Measurements from ENCODE around the gene NCKAP5. TPM values are rescaled to one million over a fixed set of nuclear protein-coding genes. Genes with fewer than 3 reads are reported as not detected.

Gene NCKAP5
- total and polyA plus RNA-seq, 9 of the 15 experiments (the other 6 are each of a cell fraction or from before 2014, with no cell fraction given) = not detected

DNA sequence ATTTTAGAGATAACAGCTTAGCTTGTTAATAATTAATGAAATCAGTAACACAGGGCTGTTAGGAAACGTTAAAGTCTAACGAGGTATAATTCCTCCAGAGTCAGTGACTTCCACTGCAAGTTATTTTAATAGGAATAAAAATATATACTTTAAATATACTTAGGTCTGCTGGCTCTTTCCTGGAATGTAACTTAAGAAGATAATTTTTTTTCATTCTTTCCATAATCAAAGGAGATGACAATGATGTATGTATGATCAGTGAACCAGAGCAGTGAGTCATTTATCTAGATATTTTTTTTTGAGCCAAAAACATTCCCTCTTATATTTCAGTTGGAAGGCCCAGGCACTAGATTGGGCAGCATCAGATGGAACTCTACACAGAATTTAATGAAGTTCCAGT lies 794.1 kb downstream of the NCKAP5 start:
- 0% methylated on average over 2 of the region's 2 CpGs for WGBS (ENCODE audit: insufficient coverage, low coverage, missing lambda C conversion rate)
- H3K9ac ChIP-seq (ENCODE audit: insufficient read depth in 1 of 2, low read depth in 2 of 2, low read length in 2 of 2) = no peak overlapping the region
- no peak overlapping the region for H2AFZ ChIP-seq (ENCODE audit: low read depth, low read length)
- no peaks in the 10 kb centered on the region for H3K9me1 ChIP-seq (ENCODE audit: control insufficient read depth, insufficient read depth, low read length)
- H3K79me2 ChIP-seq (ENCODE audit: control insufficient read depth, insufficient read depth, low read length) = no peaks in the 10 kb centered on the region
- intact Hi-C loops (cut with micrococcal nuclease) = no loop called here
- no peaks in the 10 kb centered on the region for H3K36me3 ChIP-seq (ENCODE audit: control insufficient read depth, insufficient read depth, low read length)
- in situ Hi-C loops (cut with MboI) = no loop called here
- no peaks in the 10 kb centered on the region for H3K4me1 ChIP-seq (replicated peaks in 1 of 2; ENCODE audit: control insufficient read depth in 2 of 2, insufficient read depth in 2 of 2, low read length in 2 of 2)
- H3K4me3 ChIP-seq = no peak overlapping the region
- H4K20me1 ChIP-seq (replicated peaks; ENCODE audit: control insufficient read depth, insufficient read depth, low read length) = no peaks in the 10 kb centered on the region
- no peak for ATAC-seq
- BruUV-seq (replicated peaks) = no TSS peak
- no peak overlapping the region for H3K4me2 ChIP-seq (ENCODE audit: insufficient read depth, low read length)
- H3K27ac ChIP-seq (ENCODE audit: extremely low read depth, low read depth, low read length) = no peak overlapping the region
- H3K27me3 ChIP-seq (ENCODE audit: control insufficient read depth in 2 of 2, insufficient read depth in 2 of 2, low read length in 2 of 2) = no peaks in the 10 kb centered on the region
- no peak for FAIRE-seq
- ChIA-PET POLR2A (no interaction called here), CTCF (ENCODE audit: low intra/inter-chr PET ratio) (no interaction called here)
- H3K9me3 ChIP-seq (replicated peaks; ENCODE audit: control insufficient read depth, insufficient read depth, low read depth, low read length) = no peaks in the 10 kb centered on the region
- no peak for DNase-seq (ENCODE audit: extremely low read depth in 1 of 4, low spot score in 3 of 4)
- TF ChIP-seq ZNF395 (CRISPR knock-in tag; IDR thresholded peaks at IDR 0.05) (no peak), ZNF740 (CRISPR knock-in tag; IDR thresholded peaks at IDR 0.05) (no peak), ZNF740 (tag; IDR thresholded peaks at IDR 0.05) (no peak), YY1 (IDR thresholded peaks at IDR 0.05; ENCODE audit: borderline replicate concordance in 1 of 3, control insufficient read depth in 1 of 3, extremely low read depth in 1 of 3, insufficient read depth in 3 of 3, insufficient read length in 1 of 3, insufficient replicate concordance in 2 of 3, low read depth in 1 of 3, low read length in 2 of 3) (no peak), CREB3L1 (IDR thresholded peaks at IDR 0.05; ENCODE audit: borderline replicate concordance, low read depth) (no peak), PRPF4 (IDR thresholded peaks at IDR 0.05; ENCODE audit: insufficient read depth, low read depth, low read length, poor library complexity, severe bottlenecking) (no peak), THRAP3 (IDR thresholded peaks at IDR 0.05; ENCODE audit: borderline replicate concordance) (no peak), MAFF (IDR thresholded peaks at IDR 0.05; ENCODE audit: low read length) (no peak), HEY1 (CRISPR knock-in tag; IDR thresholded peaks at IDR 0.05; ENCODE audit: borderline replicate concordance) (no peak), JUNB (CRISPR knock-in tag; conservative IDR thresholded peaks at IDR 0.05) (no peak), ZBTB33 (CRISPR knock-in tag; IDR thresholded peaks at IDR 0.05) (no peak), RFX5 (IDR thresholded peaks at IDR 0.05; ENCODE audit: low read depth, low read length) (no peak)
- TF ChIP-seq, protein P1, sequence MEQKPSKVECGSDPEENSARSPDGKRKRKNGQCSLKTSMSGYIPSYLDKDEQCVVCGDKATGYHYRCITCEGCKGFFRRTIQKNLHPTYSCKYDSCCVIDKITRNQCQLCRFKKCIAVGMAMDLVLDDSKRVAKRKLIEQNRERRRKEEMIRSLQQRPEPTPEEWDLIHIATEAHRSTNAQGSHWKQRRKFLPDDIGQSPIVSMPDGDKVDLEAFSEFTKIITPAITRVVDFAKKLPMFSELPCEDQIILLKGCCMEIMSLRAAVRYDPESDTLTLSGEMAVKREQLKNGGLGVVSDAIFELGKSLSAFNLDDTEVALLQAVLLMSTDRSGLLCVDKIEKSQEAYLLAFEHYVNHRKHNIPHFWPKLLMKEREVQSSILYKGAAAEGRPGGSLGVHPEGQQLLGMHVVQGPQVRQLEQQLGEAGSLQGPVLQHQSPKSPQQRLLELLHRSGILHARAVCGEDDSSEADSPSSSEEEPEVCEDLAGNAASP (IDR thresholded peaks at IDR 0.05) = no peak

Data from K562 (cell line).